B cell (primary cell): ENCODE measurements around the gene CHST11.
"Not testable (repeated sequence)": the region's sequence is repeated elsewhere in the genome, so short reads cannot be mapped to it uniquely, and the experiment has no call there.

Experiments used
- EZH2 ChIP-seq: IDR thresholded peaks from 2 replicates; pipeline ENCODE4 v1.6.1; 2012; ENCODE audit warnings: borderline replicate concordance, low read depth, mild to moderate bottlenecking, moderate library complexity, low read length; ENCODE audit not compliant: insufficient read depth, poor library complexity, severe bottlenecking
- TF ChIP-seq, protein P1 (sequence below): fragments of 200-600 bp; IDR thresholded peaks from one replicate; pipeline ENCODE4 v1.8.0; 2022; ENCODE audit warnings: antibody characterized with exemption, mild to moderate bottlenecking

DNA sequence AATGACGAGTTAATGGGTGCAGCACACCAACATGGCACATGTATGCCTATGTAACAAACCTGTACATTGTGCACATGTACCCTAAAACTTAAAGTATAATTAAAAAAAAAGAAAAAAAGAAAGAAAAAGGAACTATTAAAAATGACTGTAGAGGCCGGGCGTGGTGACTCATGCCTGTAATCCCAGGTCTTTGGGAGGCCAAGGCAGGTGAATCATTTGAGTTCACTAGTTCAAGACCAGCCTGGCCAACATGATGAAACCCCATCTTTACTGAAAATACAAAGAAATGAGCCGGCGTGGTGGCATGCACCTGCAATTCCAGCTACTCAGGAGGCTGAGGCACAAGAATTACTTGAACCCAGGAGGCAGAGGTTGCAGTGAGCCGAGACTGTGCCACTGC is 118.0 kb downstream of the CHST11 start:
- not testable (repeated sequence) for TF ChIP-seq EZH2
- TF ChIP-seq, protein P1, sequence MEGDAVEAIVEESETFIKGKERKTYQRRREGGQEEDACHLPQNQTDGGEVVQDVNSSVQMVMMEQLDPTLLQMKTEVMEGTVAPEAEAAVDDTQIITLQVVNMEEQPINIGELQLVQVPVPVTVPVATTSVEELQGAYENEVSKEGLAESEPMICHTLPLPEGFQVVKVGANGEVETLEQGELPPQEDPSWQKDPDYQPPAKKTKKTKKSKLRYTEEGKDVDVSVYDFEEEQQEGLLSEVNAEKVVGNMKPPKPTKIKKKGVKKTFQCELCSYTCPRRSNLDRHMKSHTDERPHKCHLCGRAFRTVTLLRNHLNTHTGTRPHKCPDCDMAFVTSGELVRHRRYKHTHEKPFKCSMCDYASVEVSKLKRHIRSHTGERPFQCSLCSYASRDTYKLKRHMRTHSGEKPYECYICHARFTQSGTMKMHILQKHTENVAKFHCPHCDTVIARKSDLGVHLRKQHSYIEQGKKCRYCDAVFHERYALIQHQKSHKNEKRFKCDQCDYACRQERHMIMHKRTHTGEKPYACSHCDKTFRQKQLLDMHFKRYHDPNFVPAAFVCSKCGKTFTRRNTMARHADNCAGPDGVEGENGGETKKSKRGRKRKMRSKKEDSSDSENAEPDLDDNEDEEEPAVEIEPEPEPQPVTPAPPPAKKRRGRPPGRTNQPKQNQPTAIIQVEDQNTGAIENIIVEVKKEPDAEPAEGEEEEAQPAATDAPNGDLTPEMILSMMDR = not testable (repeated sequence)
